DOHH2 (cell line): ENCODE measurements around the gene C21orf58.

Experiments
- CTCF ChIP-seq: fragments of 200-600 bp; sonication (generic); IDR thresholded peaks from one replicate; pipeline ENCODE4 v1.5.1; 2014; ENCODE audit warnings: antibody characterized with exemption, mild to moderate bottlenecking, low read depth, low read length; ENCODE audit not compliant: poor library complexity, severe bottlenecking
- EZH2phosphoT487 ChIP-seq: fragments of 200-600 bp; sonication (generic); IDR thresholded peaks from 2 replicates; pipeline ENCODE4 v1.6.1; 2017; ENCODE audit warnings: borderline replicate concordance, mild to moderate bottlenecking, antibody characterized with exemption, low read length, moderate library complexity, mixed read lengths

GRCh38 chr21:46304437-46304836 lies 19.2 kb downstream of the C21orf58 start:
- TF ChIP-seq CTCF (no peak), EZH2phosphoT487 (no peak)
